Uterus (tissue), 2 donors: Measurements from ENCODE around the gene HBG2.

Experiments
- POLR2A ChIP-seq, 2 donors: fragments of 450-650 bp; IDR thresholded peaks; one replicate each; pipeline ENCODE4 v1.6.1; 2016; ENCODE audit warnings: antibody characterized with exemption in 2 of 2, mild to moderate bottlenecking in 1 of 2, moderate library complexity in 1 of 2
- TF ChIP-seq, protein P1 (sequence below), 4 experiments: fragments of 200-600 bp in 2 of 4; fragments of 450-650 bp in 2 of 4; sonication (generic) in 2 of 4; IDR thresholded peaks; one replicate each; pipeline ENCODE4 v1.5.1; 2016 to 2019; ENCODE audit warnings: antibody characterized with exemption in 4 of 4, mild to moderate bottlenecking in 2 of 4, moderate library complexity in 1 of 4

- no peak for TF ChIP-seq POLR2A (IDR thresholded peaks at IDR 0.05)
- TF ChIP-seq, protein P1, sequence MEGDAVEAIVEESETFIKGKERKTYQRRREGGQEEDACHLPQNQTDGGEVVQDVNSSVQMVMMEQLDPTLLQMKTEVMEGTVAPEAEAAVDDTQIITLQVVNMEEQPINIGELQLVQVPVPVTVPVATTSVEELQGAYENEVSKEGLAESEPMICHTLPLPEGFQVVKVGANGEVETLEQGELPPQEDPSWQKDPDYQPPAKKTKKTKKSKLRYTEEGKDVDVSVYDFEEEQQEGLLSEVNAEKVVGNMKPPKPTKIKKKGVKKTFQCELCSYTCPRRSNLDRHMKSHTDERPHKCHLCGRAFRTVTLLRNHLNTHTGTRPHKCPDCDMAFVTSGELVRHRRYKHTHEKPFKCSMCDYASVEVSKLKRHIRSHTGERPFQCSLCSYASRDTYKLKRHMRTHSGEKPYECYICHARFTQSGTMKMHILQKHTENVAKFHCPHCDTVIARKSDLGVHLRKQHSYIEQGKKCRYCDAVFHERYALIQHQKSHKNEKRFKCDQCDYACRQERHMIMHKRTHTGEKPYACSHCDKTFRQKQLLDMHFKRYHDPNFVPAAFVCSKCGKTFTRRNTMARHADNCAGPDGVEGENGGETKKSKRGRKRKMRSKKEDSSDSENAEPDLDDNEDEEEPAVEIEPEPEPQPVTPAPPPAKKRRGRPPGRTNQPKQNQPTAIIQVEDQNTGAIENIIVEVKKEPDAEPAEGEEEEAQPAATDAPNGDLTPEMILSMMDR (IDR thresholded peaks at IDR 0.05) = no peak
These were observed 22.1 kb upstream of the HBG2 start for GRCh38 chr11:5276697-5277096.
